ENCODE measurements around the gene RAB11FIP4. TPM values are rescaled to one million over a fixed set of nuclear protein-coding genes. Genes with fewer than 3 reads are reported as not detected.

The RAB11FIP4 gene
- total RNA-seq, 1 donor from 2014 or later: 1.0 TPM

DNA sequence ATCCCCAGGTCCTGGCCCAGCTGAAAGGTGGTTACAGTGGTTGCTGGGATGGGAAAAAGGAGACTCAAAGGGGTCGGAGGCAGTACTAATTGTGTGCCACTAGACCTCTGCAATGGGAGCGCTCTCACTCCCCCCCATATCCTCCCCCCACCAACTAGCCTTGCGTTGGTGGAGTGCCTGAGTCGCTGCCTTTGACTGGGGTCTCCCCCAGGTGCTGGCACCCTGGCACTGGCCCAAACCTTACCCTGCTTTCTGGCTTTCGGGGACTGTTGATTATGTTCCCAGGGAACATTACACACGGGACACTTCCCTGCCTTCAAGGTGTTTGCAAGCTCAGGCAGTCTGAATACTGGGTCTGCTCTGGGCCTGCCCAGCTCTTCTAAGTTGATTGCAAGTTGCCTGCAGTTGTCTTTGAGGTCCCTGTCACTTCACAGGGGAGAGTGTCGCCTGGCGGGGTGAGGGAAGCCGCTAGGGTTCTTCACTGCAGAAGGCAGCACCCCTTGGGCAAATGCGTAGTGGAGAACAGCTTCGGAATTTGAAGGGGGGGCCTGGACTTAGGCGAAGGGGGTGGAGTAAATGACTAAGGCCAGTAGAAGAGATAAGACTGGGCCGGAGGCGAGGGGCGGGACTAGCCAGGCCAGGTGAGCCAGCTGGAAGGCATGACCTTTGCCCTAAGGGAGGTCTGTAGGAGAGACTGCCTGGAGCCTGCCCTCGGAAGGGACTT, 98.0 kb downstream of the RAB11FIP4 start:
- peaks cover 3 to 15% (median 15%) of the 10 kb centered on the region in 3 donors for H3K27me3 ChIP-seq (ENCODE audit: control insufficient read depth in 3 of 3, insufficient read depth in 3 of 3, low read length in 3 of 3)
- H3K4me1 ChIP-seq (ENCODE audit: control insufficient read depth in 3 of 3, insufficient read depth in 3 of 3, low read length in 3 of 3): peaks cover 3 to 13% (median 8%) of the 10 kb centered on the region in 3 donors
- H3K9me3 ChIP-seq (ENCODE audit: control insufficient read depth in 3 of 3, low read length in 3 of 3): no peaks in the 10 kb centered on the region
- H3K9ac ChIP-seq (ENCODE audit: low read depth in 1 of 3, low read length in 3 of 3): no peak overlapping the region
- no peaks in the 10 kb centered on the region for H3K36me3 ChIP-seq (ENCODE audit: control insufficient read depth in 3 of 3, insufficient read depth in 3 of 3, low read length in 3 of 3)
- no peak overlapping the region for H3K4me3 ChIP-seq (ENCODE audit: low read length in 3 of 3)
- no peak overlapping the region for H3K27ac ChIP-seq (ENCODE audit: low read depth, low read length)

DNA sequence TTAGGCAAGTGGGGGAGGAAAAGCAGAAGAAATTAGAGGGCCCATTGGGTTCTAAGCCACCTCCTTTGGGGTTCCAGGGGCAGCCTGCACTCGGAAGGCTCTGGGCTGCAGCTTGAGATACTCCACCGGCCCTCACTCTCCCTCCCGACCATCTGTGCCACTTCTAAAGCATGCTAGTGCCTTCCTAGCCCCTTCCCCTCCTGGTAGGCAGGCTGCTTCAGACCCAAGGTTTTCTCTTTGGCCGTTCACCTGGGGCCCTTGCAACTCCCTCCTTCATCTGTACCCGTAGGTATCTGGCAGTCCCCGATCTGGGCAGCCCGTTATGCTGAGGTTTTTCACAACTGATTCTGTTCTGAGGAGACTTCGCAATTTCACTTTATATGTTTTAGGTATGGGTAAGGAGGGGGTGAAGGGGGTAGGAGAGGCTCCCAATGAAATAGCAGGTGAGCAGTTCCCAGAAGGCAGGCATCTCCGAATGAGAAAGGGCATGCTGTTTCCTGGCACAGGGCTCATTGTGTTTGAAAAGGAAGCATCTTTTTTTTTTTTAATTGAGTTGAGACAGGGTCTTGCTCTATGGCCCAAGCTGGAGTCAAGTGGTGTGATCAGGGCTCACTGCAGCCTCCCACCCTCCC, 98.7 kb downstream of the RAB11FIP4 start:
- Histone ChIP-seq H3K9me3 (ENCODE audit: control insufficient read depth in 3 of 3, low read length in 3 of 3) (no peaks in the 10 kb centered on the region), H3K36me3 (ENCODE audit: control insufficient read depth in 3 of 3, insufficient read depth in 3 of 3, low read length in 3 of 3) (no peaks in the 10 kb centered on the region), H3K27me3 (ENCODE audit: control insufficient read depth in 3 of 3, insufficient read depth in 3 of 3, low read length in 3 of 3) (peaks cover 3 to 15% (median 15%) of the 10 kb centered on the region in 3 donors), H3K9ac (ENCODE audit: low read depth in 1 of 3, low read length in 3 of 3) (no peak overlapping the region), H3K4me1 (ENCODE audit: control insufficient read depth in 3 of 3, insufficient read depth in 3 of 3, low read length in 3 of 3) (peaks cover 3 to 13% (median 8%) of the 10 kb centered on the region in 3 donors), H3K4me3 (ENCODE audit: low read length in 3 of 3) (no peak overlapping the region), H3K27ac (ENCODE audit: low read depth, low read length) (no peak overlapping the region)

DNA sequence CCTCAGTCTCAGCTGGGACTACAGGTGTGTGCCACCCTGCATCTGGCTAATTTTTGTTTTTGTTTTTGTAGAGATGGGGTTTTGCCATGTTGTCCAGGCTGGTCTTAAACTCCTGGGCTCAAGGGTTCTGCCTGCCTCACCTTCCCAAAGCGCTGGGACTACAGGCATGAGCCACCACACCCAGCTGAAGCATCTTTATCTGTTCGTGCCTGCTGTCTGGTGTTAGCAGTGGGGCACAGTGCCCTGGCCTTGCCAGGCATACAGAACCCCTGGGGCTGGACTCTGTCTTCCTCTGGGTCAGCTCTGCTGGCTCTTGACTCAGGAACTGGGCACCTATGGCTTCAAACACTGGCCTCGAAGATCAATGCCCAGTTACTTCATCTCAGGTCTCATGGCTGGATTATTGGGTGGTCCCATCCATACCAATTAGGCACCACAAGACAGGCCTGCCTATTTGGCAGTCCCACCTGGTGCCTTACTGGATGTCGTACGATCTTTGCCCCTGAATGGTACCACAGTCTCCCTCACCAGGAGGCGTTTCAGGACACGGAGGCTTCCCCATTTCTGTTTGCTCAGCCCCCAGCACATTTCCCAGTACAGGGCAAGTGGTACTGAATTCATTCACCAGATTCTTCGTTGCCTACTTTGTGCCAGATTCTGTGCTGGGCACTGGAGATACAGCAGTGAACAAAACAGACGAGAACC, 99.3 kb downstream of the RAB11FIP4 start:
- H3K4me1 ChIP-seq (ENCODE audit: control insufficient read depth in 3 of 3, insufficient read depth in 3 of 3, low read length in 3 of 3): peaks cover 3 to 13% (median 8%) of the 10 kb centered on the region in 3 donors
- H3K36me3 ChIP-seq (ENCODE audit: control insufficient read depth in 3 of 3, insufficient read depth in 3 of 3, low read length in 3 of 3): no peaks in the 10 kb centered on the region
- peaks cover 3 to 15% (median 15%) of the 10 kb centered on the region in 3 donors for H3K27me3 ChIP-seq (ENCODE audit: control insufficient read depth in 3 of 3, insufficient read depth in 3 of 3, low read length in 3 of 3)

DNA sequence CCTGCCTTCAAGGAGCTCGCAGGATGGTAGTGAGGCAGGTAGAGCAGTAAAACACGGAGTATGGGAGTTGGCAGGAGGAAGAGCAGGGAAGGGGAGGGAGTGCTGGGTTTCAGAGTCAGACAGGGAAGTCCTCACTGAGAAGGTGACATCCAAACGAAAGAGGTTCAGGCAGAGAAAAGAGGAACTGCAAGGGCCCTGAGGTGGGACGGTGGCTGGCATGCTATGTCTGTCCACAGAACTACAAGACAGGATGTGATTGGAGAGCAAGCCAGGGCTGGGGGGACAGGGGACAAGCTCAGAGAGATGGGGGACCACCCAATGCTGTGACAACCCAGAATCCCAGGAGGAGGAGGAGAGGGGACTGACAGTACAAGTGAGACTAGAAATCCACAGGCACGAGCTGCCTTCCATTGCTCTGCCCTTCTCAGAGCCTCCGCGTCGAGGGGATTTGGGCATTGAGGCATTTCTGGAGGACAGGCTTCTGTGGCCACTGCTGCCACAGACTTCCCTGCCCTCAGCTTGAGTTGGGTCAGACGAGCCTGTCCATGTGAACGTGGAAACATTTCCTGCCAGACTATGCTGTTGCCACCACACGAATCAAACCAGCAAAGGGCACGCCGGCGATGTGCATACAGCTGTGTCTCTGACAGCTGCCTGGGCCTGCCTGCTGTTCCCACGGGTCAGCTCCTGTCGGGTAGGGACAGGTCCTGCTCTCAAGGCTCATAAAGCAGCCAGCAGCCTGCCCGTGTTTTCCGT, 100.1 kb downstream of the RAB11FIP4 start:
- Histone ChIP-seq H3K27me3 (ENCODE audit: control insufficient read depth in 3 of 3, insufficient read depth in 3 of 3, low read length in 3 of 3) (peaks cover 3 to 15% (median 11%) of the 10 kb centered on the region in 3 donors), H3K9ac (ENCODE audit: low read depth in 1 of 3, low read length in 3 of 3) (no peak overlapping the region), H3K4me1 (ENCODE audit: control insufficient read depth in 3 of 3, insufficient read depth in 3 of 3, low read length in 3 of 3) (peaks cover 3 to 13% (median 8%) of the 10 kb centered on the region in 3 donors), H3K27ac (ENCODE audit: low read depth, low read length) (no peak overlapping the region), H3K36me3 (ENCODE audit: control insufficient read depth in 3 of 3, insufficient read depth in 3 of 3, low read length in 3 of 3) (no peaks in the 10 kb centered on the region), H3K9me3 (ENCODE audit: control insufficient read depth in 3 of 3, low read length in 3 of 3) (no peaks in the 10 kb centered on the region), H3K4me3 (ENCODE audit: low read length in 3 of 3) (no peak overlapping the region)

More for the DNA sequence above, 99.3 kb downstream of the RAB11FIP4 start:
- Histone ChIP-seq H3K9me3 (ENCODE audit: control insufficient read depth in 3 of 3, low read length in 3 of 3) (no peaks in the 10 kb centered on the region), H3K27ac (ENCODE audit: low read depth, low read length) (no peak overlapping the region), H3K9ac (ENCODE audit: low read depth in 1 of 3, low read length in 3 of 3) (no peak overlapping the region), H3K4me3 (ENCODE audit: low read length in 3 of 3) (no peak overlapping the region)

DNA sequence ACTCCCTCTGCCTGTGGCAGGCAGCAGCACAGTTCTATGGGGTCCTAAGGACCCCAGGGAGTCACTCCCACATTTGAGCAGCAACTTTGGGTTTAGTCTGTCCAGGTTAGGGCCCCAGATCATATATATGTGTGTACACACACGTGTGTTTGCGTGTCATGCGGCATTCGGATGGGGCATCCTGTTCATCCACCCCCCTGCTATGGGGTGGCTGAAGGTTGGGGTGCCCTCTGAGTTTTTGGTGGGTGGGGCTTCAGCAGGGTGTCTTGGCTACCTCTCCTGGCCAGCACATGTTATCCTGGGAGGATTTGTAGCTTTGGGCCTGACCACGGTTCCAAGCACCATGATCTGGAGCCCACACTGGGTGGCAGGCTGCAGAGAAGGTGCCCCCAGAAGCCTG, 100.7 kb downstream of the RAB11FIP4 start:
- Histone ChIP-seq H3K27me3 (ENCODE audit: control insufficient read depth in 3 of 3, insufficient read depth in 3 of 3, low read length in 3 of 3) (peaks cover 3 to 15% (median 5%) of the 10 kb centered on the region in 3 donors), H3K9ac (ENCODE audit: low read depth in 1 of 3, low read length in 3 of 3) (no peak overlapping the region), H3K36me3 (ENCODE audit: control insufficient read depth in 3 of 3, insufficient read depth in 3 of 3, low read length in 3 of 3) (no peaks in the 10 kb centered on the region), H3K4me3 (ENCODE audit: low read length in 3 of 3) (no peak overlapping the region), H3K9me3 (ENCODE audit: control insufficient read depth in 3 of 3, low read length in 3 of 3) (no peaks in the 10 kb centered on the region), H3K27ac (ENCODE audit: low read depth, low read length) (no peak overlapping the region), H3K4me1 (ENCODE audit: control insufficient read depth in 3 of 3, insufficient read depth in 3 of 3, low read length in 3 of 3) (peaks cover 3 to 11% (median 7%) of the 10 kb centered on the region in 3 donors)

DNA sequence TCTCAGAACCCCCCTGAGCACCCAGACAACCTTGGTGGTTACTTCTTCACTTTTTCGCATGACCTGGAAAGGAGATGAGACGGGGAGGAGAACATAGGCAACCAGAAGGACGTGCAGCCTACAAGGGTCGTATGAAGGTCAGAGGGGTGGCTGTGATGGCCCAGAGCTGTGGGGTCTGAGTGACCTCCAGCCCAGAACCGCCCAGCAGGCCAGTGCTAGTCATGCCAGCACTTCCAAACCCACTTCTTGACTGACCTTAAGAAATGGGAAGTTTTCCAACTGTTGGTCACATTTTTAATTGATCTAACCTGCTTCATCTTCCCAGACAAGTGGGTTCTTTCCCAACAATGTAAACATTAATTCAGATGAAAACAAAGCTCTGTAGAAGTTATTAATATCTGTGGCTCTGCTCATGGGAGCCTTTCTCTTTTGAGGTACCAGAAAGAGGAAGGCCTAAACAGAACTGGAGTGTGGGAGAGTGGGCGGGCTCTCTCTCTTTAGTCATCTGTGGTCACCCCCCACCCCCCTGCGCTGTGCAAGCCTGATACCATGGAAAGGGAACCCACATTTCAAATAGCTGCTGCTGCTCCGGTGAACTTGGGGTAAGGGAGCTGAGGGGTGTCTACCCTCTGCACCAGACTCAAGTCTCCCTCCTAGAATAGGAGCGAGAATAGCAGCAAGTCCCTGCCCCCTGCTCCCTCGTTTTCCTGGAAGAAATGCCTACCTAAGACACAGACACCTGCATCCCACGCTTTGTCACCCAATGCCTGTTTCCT, 101.6 kb downstream of the RAB11FIP4 start:
- H3K9ac ChIP-seq (ENCODE audit: low read depth in 1 of 3, low read length in 3 of 3): no peak overlapping the region
- peaks cover 3 to 23% (median 4%) of the 10 kb centered on the region in 3 donors for H3K27me3 ChIP-seq (ENCODE audit: control insufficient read depth in 3 of 3, insufficient read depth in 3 of 3, low read length in 3 of 3)
- H3K4me3 ChIP-seq (ENCODE audit: low read length in 3 of 3): no peak overlapping the region
- H3K27ac ChIP-seq (ENCODE audit: low read depth, low read length): no peak overlapping the region
- H3K9me3 ChIP-seq (ENCODE audit: control insufficient read depth in 3 of 3, low read length in 3 of 3): no peaks in the 10 kb centered on the region
- H3K36me3 ChIP-seq (ENCODE audit: control insufficient read depth in 3 of 3, insufficient read depth in 3 of 3, low read length in 3 of 3): no peaks in the 10 kb centered on the region
- H3K4me1 ChIP-seq (ENCODE audit: control insufficient read depth in 3 of 3, insufficient read depth in 3 of 3, low read length in 3 of 3): peaks cover 3 to 6% (median 3%) of the 10 kb centered on the region in 3 donors

DNA sequence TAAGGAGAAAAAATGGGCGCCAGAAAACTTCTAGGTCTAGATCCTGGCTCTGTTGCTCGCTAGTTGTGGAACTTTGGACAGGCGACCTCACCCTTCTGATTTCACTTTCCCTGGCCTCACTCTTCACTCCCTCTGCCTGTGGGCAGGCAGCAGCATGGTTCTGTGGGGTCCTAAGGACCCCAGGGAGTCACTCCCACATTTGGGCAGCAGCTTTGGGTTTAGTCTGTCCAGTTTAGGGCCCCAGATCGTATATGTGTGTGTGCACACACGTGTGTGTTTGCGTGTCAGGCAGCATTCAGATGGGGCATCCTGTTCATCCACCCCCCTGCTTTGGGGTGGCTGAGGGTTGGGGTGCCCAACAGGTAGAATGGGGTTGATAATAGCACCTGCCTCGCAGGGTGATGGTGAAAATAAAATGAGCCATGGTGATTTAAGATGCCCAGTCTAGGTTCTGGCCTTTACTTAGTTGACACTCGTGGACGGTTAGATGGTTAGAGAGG, 102.2 kb downstream of the RAB11FIP4 start:
- Histone ChIP-seq H3K9me3 (ENCODE audit: control insufficient read depth in 3 of 3, low read length in 3 of 3) (no peaks in the 10 kb centered on the region), H3K4me1 (ENCODE audit: control insufficient read depth in 3 of 3, insufficient read depth in 3 of 3, low read length in 3 of 3) (peaks cover 0 to 2% (median 0%) of the 10 kb centered on the region in 3 donors), H3K4me3 (ENCODE audit: low read length in 3 of 3) (no peak overlapping the region), H3K36me3 (ENCODE audit: control insufficient read depth in 3 of 3, insufficient read depth in 3 of 3, low read length in 3 of 3) (no peaks in the 10 kb centered on the region), H3K9ac (ENCODE audit: low read depth in 1 of 3, low read length in 3 of 3) (no peak overlapping the region), H3K27me3 (ENCODE audit: control insufficient read depth in 3 of 3, insufficient read depth in 3 of 3, low read length in 3 of 3) (peaks cover 3 to 17% (median 4%) of the 10 kb centered on the region in 3 donors), H3K27ac (ENCODE audit: low read depth, low read length) (no peak overlapping the region)

DNA sequence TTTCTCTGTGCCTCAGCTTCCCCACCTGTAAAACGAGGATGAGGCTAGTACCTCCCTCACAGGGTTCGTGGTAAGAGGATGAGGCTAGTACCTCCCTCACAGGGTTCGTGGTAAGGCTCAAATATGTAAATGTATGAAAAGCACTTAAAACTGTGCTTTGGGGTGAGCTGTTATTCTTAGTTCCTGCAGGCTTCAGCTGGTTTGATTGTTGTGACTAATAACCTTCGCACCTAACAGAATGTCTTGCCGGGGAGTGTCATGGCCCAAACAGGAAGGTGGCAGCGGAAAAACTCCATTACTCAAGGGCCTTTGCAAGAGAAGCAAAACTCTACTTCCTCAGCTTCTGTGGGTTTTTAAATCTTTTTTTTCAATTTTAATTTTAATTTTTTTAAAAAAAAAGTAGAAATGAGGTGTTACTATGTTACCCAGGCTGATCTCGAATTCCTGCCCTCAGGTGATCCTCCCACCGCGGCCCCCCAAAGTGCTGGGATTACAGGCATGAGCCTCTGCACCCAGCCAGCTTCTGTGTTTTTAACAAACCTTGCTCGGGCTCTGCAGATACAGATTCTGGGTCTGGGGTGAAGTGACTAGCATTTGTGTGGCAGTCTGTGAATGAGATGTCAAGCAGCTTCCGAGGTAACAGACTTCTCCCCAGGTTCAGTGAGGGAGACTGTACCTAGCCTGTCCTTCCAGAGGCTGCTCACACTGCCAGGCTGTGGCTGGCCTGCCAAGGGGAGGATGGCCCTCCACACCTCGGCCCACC, 103.0 kb downstream of the RAB11FIP4 start:
- Histone ChIP-seq H3K27ac (ENCODE audit: low read depth, low read length) (no peak overlapping the region), H3K4me3 (ENCODE audit: low read length in 3 of 3) (no peak overlapping the region), H3K36me3 (ENCODE audit: control insufficient read depth in 3 of 3, insufficient read depth in 3 of 3, low read length in 3 of 3) (no peaks in the 10 kb centered on the region), H3K9me3 (ENCODE audit: control insufficient read depth in 3 of 3, low read length in 3 of 3) (no peaks in the 10 kb centered on the region), H3K27me3 (ENCODE audit: control insufficient read depth in 3 of 3, insufficient read depth in 3 of 3, low read length in 3 of 3) (peaks cover 0 to 13% (median 3%) of the 10 kb centered on the region in 3 donors), H3K9ac (ENCODE audit: low read depth in 1 of 3, low read length in 3 of 3) (no peak overlapping the region), H3K4me1 (ENCODE audit: control insufficient read depth in 3 of 3, insufficient read depth in 3 of 3, low read length in 3 of 3) (peaks cover 0 to under 1% (median under 1%) of the 10 kb centered on the region in 3 donors)
